ENCODE results near the gene STK26.
"Not testable (repeated sequence)": the region's sequence is repeated elsewhere in the genome, so short reads cannot be mapped to it uniquely, and the experiment has no call there.

The STK26 gene

DNA sequence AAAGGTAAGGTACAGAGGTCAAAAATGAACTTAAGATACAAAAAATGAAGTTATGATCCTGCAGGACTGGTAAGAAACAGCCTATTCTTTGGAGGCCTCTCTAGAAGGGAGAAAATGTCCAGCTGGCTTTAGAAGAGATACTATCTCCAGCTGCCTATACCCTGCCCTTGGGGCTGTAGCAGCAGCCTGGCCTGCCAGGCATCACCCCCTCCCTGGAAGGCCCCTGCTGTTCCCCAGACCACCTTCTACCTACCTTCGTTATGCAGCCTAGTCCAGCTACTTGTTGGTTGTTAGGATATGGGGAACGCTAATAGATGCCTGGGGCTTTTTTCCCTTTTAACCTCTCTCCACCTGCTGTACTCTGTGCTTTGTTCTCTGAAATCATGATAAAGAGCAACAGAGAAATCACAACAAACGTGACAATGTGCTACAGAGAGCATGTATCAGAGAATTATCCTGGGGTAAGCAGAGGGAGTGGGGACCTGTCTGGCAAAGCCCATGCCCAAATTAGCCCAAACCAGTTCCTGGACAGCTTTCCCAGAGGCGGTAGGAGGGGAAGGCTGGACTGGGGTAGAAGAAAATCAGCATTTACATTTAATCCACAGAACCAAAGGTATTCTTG, 70.2 kb downstream of the STK26 start:
- no peak overlapping the region for H3K4me3 ChIP-seq (ENCODE audit: low read depth, low read length)
- TF ChIP-seq, protein P1, sequence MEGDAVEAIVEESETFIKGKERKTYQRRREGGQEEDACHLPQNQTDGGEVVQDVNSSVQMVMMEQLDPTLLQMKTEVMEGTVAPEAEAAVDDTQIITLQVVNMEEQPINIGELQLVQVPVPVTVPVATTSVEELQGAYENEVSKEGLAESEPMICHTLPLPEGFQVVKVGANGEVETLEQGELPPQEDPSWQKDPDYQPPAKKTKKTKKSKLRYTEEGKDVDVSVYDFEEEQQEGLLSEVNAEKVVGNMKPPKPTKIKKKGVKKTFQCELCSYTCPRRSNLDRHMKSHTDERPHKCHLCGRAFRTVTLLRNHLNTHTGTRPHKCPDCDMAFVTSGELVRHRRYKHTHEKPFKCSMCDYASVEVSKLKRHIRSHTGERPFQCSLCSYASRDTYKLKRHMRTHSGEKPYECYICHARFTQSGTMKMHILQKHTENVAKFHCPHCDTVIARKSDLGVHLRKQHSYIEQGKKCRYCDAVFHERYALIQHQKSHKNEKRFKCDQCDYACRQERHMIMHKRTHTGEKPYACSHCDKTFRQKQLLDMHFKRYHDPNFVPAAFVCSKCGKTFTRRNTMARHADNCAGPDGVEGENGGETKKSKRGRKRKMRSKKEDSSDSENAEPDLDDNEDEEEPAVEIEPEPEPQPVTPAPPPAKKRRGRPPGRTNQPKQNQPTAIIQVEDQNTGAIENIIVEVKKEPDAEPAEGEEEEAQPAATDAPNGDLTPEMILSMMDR (IDR thresholded peaks at IDR 0.05; ENCODE audit: borderline replicate concordance, insufficient read depth, low read depth, low read length), result no peak

GRCh38 chrX:132094164-132094563, 71.1 kb downstream of the STK26 start:
- no peak overlapping the region for H3K4me3 ChIP-seq (ENCODE audit: low read depth, low read length)
- TF ChIP-seq, protein P1 (IDR thresholded peaks at IDR 0.05; ENCODE audit: borderline replicate concordance, insufficient read depth, low read depth, low read length), result no peak

- not testable (repeated sequence) for H3K4me3 ChIP-seq (ENCODE audit: low read depth, low read length)
Observed at GRCh38 chrX:132098704-132099103, 75.6 kb downstream of the STK26 start.

DNA sequence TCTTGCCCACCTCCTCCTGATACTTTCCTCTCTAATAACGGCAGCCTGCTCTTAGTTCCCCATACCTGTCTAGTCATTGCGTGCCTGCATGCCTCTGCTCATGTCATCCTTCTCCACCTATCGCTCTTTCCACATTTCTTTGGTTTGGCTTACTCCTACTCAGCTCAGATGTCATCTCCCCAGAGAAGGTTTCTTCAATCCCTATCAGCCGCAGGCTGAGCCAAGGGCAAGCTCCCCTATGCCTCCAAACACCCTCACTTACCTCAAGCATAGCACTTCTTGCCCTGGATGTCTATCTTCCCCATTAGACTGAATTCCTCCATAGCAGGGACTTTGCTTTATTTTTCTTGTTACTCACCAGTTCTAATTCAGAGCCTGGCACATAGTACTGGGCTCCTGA, 78.1 kb downstream of the STK26 start:
- no peak overlapping the region for H3K4me3 ChIP-seq (ENCODE audit: low read depth, low read length)
- TF ChIP-seq, protein P1 (IDR thresholded peaks at IDR 0.05; ENCODE audit: borderline replicate concordance, insufficient read depth, low read depth, low read length), result no peak

- no peak overlapping the region for H3K4me3 ChIP-seq (ENCODE audit: low read depth, low read length)
- TF ChIP-seq, protein P1 (IDR thresholded peaks at IDR 0.05; ENCODE audit: borderline replicate concordance, insufficient read depth, low read depth, low read length), result no peak
Observed at GRCh38 chrX:132101799-132102198, 78.7 kb downstream of the STK26 start.

- no peak overlapping the region for H3K4me3 ChIP-seq (ENCODE audit: low read depth, low read length)
- TF ChIP-seq, protein P1 (IDR thresholded peaks at IDR 0.05; ENCODE audit: borderline replicate concordance, insufficient read depth, low read depth, low read length), result no peak
Observed at GRCh38 chrX:132107291-132107690, 84.2 kb downstream of the STK26 start.

DNA sequence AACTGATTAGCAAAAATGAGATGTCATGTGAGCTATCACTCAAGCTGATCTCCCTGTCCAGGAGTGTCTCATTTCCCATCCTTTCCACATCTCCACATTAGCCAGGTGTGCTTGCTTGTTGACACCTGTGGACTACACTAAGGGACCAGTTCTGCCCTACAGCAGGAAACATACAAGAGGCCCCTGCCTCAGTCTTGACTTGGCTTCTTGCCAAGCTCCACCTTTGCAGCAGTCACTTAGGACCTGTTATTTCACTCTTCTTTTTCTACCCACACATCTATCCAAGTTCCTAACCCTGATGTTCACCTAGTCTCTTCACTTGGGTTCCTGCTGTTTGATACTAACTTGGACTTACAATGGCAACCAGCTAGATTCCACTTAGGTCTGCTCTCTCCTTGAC, 91.5 kb downstream of the STK26 start:
- TF ChIP-seq, protein P1 (IDR thresholded peaks at IDR 0.05; ENCODE audit: borderline replicate concordance, insufficient read depth, low read depth, low read length), result no peak
- H3K4me3 ChIP-seq (ENCODE audit: low read depth, low read length), result no peak overlapping the region

DNA sequence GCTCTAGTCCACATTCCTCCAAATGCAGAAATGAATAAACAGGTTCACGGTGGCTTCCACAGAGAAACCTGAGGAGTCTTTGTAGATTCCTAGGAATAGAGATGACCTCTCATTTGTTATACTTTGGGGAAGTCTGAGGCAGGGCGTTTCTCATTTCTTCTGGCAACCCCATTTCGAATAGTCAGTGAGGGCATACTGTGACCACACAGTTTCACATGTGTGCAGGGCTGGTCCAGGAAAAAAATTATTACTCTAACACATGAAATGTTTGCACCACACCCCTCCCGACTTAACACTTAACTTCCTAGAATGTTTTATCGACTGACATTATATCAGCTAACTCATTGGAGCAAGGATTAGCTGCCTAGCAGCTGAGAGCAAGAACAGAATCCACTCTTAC, 92.7 kb downstream of the STK26 start:
- TF ChIP-seq, protein P1 (IDR thresholded peaks at IDR 0.05; ENCODE audit: borderline replicate concordance, insufficient read depth, low read depth, low read length), result no peak
- H3K4me3 ChIP-seq (ENCODE audit: low read depth, low read length), result no peak overlapping the region
